HG02885 (cell line): ENCODE data around the gene PDX1.
"Not testable (repeated sequence)": the region's sequence is repeated elsewhere in the genome, so short reads cannot be mapped to it uniquely, and the experiment has no call there.

Source experiments
- ATAC-seq: cut with Tn5 transposase; IDR thresholded peaks from one replicate; pipeline ENCODE4 v1.9.1; 2021; ENCODE audit warnings: mild to moderate bottlenecking; ENCODE audit not compliant: unreplicated experiment, poor library complexity

PDX1 gene

GRCh38 chr13:27954406-27954851 lies 34.6 kb downstream of the PDX1 start:
- ATAC-seq, result no peak

GRCh38 chr13:27955014-27955591 lies 35.3 kb downstream of the PDX1 start:
- no peak for ATAC-seq

GRCh38 chr13:27956576-27957300 lies 36.9 kb downstream of the PDX1 start:
- no peak for ATAC-seq

DNA sequence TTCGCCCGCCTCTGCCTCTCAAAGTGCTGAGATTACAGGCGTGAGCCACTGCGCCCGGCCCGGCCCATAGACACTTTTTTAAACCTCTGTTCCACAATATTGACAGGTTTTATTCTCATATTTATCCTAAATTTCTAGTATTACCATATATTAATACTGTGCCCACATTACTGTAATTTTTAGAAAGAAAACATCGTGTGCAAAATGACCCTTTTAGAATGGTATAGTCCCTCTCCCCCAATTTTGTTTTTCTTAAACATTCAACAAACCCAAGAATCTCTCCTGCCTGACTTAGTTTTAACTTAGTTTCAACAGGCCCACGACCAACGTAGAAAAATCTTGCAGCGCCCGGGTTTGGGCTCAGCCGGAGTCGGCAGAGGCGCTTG lies 40.2 kb downstream of the PDX1 start:
- no peak for ATAC-seq

DNA sequence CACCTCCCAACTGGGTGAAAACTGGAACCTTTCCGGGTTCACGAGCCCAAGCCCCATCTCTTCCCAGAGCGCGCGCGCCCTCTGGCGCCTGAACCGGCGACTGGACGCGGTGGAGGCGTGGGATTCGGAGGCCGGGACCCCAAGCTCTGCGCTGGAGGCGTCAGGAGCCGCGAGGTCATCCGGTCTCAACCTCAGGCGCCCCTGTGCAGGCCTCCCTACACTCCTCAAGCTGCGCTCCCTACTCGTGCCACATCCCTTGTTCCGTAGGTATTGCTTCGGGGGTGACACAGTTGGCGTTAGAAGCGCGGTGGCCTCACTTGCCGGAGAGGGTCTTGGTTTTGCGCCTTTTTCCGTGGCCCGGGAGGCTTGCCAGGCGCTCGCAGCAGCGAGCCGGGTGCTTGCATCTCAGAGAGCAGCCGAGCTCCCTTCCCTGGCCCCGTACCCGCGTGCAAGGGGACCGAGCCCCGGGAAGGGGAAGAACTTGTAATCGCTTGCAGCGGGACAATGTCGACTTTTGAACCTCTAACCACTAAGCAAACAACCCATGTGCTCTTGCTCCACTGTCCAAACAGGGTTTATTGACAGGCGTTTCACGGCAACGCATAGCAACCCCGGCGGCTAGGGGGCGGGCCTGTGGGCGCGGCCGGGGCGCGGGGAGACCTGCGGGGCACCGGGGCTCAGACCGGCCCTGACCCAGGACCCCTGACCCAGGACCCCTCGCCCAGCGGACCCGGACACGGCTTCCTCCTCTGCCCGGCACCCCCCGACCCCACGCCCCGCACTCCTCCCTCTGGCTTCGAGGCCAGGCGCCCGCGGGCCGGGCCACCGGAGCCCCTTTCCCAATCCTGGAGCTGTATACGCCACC lies 40.8 kb downstream of the PDX1 start:
- ATAC-seq, result no peak

- no peak for ATAC-seq
Observed at GRCh38 chr13:27961227-27962085, 41.7 kb downstream of the PDX1 start.

- no peak for ATAC-seq
Observed at GRCh38 chr13:27962128-27962841, 42.5 kb downstream of the PDX1 start.

GRCh38 chr13:27962982-27963381 lies 43.2 kb downstream of the PDX1 start:
- no peak for ATAC-seq

GRCh38 chr13:27963491-27963890 lies 43.7 kb downstream of the PDX1 start:
- no peak for ATAC-seq

DNA sequence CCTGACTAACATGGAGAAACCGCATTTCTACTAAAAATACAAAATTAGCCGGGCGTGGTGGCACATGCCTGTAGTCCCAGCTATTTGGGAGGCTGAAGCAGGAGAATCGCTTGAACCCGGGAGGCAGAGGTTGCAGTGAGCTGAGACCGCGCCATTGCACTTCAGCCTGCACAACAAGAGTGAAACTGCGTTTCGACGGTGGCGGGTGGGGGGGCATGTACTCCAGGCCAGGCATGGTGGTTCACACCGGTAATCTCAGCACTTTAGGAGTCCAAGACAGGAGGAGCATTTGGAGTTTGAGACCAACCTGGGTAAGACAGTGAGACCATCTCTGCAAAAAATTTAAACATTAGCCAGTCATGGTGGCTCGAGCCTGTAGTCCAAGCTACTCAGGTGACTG lies 44.4 kb downstream of the PDX1 start:
- ATAC-seq, result not testable (repeated sequence)

- ATAC-seq, result no peak
Observed at GRCh38 chr13:27964741-27965323, 45.0 kb downstream of the PDX1 start.

- no peak for ATAC-seq
Observed at GRCh38 chr13:27965343-27965739, 45.5 kb downstream of the PDX1 start.

- ATAC-seq, result no peak
Observed at GRCh38 chr13:27965740-27966640, 46.2 kb downstream of the PDX1 start.

DNA sequence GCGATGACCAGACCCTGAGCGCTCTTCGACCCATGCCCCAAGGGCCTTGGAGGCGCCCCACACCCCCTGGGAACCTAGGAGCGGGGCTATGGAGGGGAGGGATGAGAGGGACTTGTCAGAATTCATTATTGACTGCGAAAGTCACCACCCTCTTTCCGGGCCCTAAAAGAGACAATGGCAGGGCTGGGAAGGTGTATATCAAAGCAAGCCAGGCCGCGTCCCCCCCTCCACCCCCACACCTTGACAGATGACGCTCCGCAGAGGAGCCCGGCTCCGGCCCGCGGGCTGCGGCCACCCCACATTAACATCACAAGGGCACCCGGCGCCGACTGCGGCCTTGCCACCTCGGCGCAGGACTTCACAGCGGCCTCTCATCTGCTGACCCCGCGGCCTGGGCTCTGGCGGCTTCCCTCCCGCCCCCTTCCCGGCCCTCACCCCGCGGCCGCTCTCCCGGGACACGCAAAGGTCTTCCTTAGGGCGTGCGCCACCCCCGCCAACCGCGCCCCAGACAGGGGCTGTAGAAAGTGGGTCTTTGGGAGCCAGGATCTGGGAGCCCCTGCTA lies 46.9 kb downstream of the PDX1 start:
- ATAC-seq, result no peak

GRCh38 chr13:27967203-27967735 lies 47.5 kb downstream of the PDX1 start:
- no peak for ATAC-seq

DNA sequence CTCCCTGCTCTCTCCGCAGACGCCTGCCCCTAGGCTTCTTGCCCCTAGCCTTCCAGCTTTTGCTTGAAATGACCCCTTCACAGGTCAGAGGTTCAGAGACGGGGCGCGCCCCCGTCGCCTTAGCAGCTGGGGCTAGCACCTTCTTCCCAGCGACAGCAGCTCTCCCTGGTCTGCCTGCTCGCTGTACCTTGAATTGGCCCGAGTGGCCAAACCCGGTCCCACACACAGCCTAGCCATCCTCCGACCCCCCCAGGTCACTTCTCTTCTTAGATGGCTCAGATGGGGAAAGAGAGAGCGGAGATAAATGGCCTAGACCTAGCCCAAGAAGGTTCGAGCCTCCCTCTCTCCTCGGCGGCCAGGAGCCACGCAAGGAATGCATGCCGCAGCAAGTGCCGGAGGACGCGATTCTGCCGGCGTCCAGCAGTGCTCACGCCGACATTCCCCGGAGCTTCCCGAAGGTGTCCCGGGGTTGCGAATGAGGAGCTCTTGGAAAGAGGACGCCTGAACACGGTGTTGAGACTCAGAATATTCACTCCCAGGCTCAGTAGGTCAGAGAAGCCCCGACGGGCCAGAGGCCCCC lies 48.0 kb downstream of the PDX1 start:
- no peak for ATAC-seq

- no peak for ATAC-seq
Observed at GRCh38 chr13:27968316-27969081, 48.7 kb downstream of the PDX1 start.
